Liver (tissue), 3 donors: ENCODE results near the gene LCN10.

Experiments
- FOXA1 ChIP-seq: IDR thresholded peaks from 2 replicates; pipeline ENCODE4 v1.6.1; 2016; ENCODE audit warnings: antibody characterized with exemption
- MAX ChIP-seq: IDR thresholded peaks from 2 replicates; pipeline ENCODE4 v1.6.1; 2016; ENCODE audit warnings: antibody characterized with exemption
- NR2F2 ChIP-seq: IDR thresholded peaks from 2 replicates; pipeline ENCODE4 v1.6.1; 2016; ENCODE audit warnings: antibody characterized with exemption
- YY1 ChIP-seq: IDR thresholded peaks from 2 replicates; pipeline ENCODE4 v1.6.1; 2016; ENCODE audit warnings: antibody characterized with exemption, mild to moderate bottlenecking
- TF ChIP-seq, protein P1 (sequence below): fragments of 150-350 bp; IDR thresholded peaks from 2 replicates; pipeline ENCODE4 v1.5.1; 2017; ENCODE audit warnings: improper control_type of control experiment, low read depth, low read length; ENCODE audit not compliant: missing input control
- TF ChIP-seq, protein P2 (sequence below): IDR thresholded peaks from 2 replicates; pipeline ENCODE4 v1.6.1; 2016; ENCODE audit warnings: antibody characterized with exemption
- TF ChIP-seq, protein P3 (sequence below): IDR thresholded peaks from 2 replicates; pipeline ENCODE4 v1.6.1; 2016; ENCODE audit warnings: antibody characterized with exemption, mild to moderate bottlenecking
- donor health status: healthy.
- donor health status: healthy.

DNA sequence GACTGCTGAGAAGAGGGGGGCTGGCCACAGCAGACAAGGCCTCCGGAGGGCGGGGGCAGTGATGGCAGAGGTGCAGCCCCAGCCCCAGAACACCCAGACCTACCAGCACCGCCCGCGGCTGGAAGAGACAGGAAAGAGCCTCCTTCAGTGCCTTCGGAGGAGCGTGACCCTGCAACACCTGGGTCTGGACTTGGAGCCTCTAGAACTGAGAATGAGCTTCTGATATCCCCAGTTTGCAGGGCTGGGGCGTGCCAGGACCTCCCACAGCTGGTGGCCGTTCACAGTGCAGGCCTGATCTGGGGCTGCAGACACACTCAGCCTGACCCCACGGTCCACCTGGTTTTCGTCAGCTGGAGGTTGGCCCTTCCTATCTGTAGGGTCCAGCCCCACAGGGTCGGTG lies 9.1 kb downstream of the LCN10 start:
- TF ChIP-seq, protein P1, sequence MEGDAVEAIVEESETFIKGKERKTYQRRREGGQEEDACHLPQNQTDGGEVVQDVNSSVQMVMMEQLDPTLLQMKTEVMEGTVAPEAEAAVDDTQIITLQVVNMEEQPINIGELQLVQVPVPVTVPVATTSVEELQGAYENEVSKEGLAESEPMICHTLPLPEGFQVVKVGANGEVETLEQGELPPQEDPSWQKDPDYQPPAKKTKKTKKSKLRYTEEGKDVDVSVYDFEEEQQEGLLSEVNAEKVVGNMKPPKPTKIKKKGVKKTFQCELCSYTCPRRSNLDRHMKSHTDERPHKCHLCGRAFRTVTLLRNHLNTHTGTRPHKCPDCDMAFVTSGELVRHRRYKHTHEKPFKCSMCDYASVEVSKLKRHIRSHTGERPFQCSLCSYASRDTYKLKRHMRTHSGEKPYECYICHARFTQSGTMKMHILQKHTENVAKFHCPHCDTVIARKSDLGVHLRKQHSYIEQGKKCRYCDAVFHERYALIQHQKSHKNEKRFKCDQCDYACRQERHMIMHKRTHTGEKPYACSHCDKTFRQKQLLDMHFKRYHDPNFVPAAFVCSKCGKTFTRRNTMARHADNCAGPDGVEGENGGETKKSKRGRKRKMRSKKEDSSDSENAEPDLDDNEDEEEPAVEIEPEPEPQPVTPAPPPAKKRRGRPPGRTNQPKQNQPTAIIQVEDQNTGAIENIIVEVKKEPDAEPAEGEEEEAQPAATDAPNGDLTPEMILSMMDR = no peak
- TF ChIP-seq, protein P2, sequence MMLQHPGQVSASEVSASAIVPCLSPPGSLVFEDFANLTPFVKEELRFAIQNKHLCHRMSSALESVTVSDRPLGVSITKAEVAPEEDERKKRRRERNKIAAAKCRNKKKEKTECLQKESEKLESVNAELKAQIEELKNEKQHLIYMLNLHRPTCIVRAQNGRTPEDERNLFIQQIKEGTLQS = no peak
- no peak for TF ChIP-seq FOXA1
- no peak for TF ChIP-seq MAX
- TF ChIP-seq NR2F2 = no peak
- TF ChIP-seq YY1 = no peak
- TF ChIP-seq, protein P3, sequence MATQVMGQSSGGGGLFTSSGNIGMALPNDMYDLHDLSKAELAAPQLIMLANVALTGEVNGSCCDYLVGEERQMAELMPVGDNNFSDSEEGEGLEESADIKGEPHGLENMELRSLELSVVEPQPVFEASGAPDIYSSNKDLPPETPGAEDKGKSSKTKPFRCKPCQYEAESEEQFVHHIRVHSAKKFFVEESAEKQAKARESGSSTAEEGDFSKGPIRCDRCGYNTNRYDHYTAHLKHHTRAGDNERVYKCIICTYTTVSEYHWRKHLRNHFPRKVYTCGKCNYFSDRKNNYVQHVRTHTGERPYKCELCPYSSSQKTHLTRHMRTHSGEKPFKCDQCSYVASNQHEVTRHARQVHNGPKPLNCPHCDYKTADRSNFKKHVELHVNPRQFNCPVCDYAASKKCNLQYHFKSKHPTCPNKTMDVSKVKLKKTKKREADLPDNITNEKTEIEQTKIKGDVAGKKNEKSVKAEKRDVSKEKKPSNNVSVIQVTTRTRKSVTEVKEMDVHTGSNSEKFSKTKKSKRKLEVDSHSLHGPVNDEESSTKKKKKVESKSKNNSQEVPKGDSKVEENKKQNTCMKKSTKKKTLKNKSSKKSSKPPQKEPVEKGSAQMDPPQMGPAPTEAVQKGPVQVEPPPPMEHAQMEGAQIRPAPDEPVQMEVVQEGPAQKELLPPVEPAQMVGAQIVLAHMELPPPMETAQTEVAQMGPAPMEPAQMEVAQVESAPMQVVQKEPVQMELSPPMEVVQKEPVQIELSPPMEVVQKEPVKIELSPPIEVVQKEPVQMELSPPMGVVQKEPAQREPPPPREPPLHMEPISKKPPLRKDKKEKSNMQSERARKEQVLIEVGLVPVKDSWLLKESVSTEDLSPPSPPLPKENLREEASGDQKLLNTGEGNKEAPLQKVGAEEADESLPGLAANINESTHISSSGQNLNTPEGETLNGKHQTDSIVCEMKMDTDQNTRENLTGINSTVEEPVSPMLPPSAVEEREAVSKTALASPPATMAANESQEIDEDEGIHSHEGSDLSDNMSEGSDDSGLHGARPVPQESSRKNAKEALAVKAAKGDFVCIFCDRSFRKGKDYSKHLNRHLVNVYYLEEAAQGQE = no peak
